Stimulated activated naive CD4-positive, alpha-beta T cell treated with Interleukin-2 at 50 U/mL for 16 hours (primary cell): ENCODE results near the gene NHLH1.

Source experiments
- DNase-seq: peaks from one replicate; lab custom pipeline; 2025; lab: John Stamatoyannopoulos, UW

The NHLH1 gene

DNA sequence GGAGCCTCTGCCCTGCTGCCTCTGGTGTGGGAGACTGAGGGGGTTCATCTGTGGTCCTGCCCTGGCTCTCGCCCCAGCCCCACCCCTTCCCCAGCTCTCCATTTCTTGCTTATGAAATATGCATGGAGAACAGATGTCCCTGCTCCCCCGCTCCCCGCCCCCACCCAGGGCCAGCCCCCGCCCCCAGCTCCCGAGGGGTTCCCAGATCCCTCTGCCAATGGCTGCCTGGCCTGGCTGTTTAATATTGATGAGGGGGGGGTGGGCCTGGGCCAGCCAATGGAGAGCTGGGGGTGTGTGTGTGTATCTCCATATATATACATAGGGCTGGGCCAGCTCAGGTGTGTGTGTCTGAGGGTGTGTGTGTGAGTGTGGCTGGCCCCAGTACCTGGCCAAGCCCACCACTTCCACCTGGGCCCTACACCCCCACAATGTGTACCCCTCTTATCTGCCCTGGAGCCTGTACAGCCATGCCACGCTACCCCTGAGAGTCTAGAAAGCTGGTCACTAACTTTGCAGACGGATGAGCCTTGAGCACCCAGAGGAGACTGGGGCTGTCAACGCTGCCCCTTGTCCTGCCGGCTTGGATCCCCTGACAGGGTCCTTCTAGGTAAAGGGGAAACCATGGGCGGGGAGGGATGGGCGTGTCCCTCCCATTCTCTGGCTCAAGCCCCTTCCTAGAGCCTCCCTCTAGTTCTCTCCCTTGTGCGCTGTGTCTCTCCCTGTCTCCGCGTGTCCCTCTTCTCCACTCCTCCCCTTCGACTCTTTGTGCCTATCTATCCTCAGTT is at the start of gene NHLH1:
Gene NHLH1 (plus strand): TSS at position 341 of the 785 bp plus-strand sequence. CDS start 3,661 bp downstream, outside the sequence.
- DNase-seq, result no peak

DNA sequence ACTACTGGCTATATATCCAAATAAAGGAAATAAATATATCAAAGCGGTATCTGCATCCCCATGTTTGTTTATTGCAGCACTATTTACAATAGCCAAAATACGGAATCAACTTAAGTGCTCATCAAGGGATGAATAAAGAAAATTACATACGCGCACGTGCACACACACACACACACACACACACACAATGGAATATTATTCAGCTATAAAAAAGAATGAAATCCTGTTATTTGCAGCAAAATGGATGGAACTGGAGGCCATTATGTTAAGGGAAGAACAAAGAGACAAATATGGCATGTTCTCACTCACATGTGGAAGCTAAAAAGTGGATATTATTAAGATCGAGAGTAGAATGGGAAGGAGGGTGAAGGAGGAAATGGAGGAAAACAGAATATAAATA is 44.0 kb upstream of the NHLH1 start:
- no peak for DNase-seq

DNA sequence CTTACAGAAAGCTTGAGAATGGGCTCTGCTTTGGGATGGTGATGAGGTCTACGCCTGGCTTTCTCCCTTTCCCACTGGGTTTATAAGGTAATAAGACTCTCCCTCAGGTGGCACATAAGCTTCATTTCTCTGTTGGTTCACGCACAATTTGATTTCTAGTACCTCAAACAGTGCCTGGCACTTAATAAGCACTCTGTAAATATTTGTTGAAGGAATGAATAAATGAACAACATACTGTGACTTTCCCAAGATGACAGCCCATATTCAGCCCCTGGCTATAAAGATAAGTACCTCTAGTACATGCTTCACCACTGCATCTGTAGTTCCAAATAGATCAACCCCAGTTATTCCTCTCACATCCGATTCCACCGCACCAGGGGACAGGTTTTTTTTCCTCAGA is 41.6 kb upstream of the NHLH1 start:
- no peak for DNase-seq

DNA sequence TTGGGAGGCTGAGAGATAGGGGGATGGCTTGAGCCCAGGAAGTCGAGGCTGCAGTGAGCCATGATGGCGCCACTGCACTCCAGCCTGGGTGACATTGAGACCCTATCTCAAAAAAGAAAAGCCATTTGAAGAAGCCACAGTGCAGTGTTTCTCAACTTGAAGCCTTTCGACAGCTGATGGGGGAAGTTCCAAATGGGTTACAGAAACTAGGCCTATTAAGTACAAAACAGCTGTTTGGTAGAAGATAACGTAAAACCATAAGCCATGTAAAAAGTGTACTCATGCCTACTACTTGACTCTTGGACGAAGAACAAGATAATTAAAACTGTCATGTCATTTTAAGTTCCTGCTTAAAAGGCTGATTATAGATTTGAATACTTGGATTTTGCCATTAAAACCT is 40.5 kb upstream of the NHLH1 start:
- DNase-seq, result no peak

DNA sequence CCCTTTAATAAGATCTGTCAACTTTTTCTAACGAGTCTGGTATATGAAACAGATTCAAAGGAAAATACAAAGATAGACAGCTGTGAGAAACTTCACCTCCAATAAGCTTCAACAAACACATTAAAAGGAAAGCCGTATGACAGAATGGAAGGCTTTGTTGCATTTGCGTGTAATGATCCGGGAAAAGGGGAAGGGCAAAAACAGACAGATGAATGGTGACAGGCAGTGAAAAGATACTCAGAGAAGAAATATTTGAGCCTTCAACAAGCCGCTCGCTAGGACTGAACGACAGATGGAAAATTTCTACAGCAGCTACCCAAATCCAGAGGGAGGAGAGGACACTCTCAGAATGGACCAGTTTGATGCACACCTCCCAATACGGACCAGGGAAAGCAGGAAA is 38.7 kb upstream of the NHLH1 start:
- no peak for DNase-seq

DNA sequence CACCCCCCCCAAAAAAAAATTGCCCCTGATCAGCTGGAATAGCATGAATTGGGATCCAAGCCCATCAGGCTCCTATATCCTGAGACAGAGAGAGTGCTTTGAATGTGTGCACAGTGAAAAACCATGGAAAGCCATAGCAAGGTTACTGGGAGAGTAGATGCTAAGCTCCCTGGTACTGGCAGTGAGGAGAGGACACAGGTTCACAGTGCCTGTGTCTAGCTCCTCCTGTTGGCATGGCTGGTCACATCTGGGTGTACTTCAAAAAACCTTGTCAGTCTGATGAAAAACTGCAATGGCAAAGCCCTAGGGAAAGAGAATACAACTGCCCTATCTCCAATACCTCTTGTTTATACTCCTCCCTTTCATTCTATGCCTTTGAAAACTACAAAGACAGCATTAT is 36.8 kb upstream of the NHLH1 start:
- no peak for DNase-seq

DNA sequence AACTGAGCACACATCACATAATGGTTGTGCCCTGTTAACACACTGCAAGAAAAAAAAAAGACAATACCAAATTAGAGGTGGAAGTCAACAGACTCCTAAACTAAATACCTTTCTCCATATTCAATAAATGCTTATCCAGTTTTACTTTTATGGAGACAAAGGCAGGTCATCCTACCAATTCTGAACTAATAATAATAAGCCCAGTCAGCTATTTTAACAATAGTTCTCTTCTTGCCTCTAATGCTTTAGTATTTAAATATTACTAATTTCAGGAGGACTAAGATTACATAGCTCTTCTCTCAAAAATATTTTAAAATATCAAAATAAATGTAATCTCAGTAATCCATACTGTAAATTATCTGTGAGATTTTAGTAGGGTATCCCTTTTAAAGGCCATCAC is 34.4 kb upstream of the NHLH1 start:
- DNase-seq, result no peak

DNA sequence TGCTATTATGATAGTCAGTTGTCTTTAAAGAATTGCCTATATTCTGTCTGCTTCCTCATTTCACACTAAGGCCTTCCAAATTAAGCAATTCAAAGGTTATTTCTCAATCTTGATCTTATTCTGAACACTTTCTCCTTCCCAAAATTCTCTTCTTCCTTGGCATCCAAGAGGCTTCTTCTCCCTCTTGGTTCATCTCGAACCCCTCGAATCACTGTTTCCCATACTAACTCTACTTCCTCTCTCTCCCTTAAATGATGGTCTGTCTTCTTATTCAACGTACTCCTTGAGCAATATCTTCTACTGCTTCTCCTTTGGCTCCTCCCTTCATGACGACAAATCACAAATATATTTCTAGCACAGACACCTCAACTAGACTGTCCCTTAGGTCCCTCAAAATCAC is 28.3 kb upstream of the NHLH1 start:
- DNase-seq, result no peak

DNA sequence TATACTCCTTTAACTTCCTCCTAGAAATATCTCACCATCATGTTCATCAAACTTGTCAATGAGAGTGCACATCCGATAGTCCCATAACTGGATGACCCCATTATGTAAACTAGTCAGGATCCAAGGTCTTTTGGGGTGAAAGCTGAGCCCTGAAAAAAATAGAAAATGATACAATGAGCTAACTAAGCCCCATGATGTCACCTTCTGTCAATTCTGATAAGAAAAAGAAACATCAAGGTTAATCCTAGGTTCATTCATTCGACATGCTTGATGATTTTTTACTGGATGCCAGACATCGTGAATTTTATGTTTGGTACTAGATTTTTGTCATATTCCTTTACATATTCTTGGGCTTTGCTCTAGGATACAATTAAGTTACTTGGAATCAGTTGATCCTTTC is 26.7 kb upstream of the NHLH1 start:
- DNase-seq, result no peak

DNA sequence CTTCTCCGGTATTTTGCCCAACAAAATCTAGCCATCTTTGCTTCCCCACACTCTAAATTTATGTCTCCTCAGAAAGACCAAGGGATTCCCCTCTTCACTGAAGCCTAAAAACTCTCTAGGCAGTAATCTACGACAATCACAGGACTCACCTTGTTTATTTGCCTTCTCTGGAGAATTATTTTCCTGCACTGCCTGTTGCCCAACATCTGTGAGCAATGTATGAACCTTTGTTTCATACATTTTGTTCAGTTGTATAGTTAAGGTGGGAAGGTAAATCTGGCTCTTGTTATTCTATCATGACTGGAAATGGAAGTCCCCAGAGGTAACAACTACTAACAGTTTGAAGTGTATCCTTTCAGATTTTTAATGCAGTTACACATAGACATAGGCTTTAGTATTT is 26.0 kb upstream of the NHLH1 start:
- DNase-seq, result no peak

DNA sequence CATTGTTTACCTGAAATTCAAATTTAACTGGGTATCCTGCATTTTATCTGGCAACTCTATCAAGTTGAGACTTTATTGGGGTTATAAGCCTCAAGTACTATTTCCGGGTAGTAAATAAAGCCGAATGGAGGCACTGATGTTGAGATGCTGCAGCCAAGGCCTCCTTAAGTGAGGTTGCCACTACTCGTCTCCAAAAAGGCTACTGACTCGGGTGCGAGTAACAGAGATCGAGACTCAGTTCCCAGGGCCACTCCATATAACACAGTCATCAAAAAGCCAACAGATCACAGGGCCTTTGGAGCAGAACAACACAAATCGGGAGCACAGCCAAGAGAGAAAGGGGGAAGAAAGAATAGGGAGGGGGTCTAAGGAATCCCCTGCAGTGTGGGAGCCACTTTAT is 24.3 kb upstream of the NHLH1 start:
- no peak for DNase-seq

DNA sequence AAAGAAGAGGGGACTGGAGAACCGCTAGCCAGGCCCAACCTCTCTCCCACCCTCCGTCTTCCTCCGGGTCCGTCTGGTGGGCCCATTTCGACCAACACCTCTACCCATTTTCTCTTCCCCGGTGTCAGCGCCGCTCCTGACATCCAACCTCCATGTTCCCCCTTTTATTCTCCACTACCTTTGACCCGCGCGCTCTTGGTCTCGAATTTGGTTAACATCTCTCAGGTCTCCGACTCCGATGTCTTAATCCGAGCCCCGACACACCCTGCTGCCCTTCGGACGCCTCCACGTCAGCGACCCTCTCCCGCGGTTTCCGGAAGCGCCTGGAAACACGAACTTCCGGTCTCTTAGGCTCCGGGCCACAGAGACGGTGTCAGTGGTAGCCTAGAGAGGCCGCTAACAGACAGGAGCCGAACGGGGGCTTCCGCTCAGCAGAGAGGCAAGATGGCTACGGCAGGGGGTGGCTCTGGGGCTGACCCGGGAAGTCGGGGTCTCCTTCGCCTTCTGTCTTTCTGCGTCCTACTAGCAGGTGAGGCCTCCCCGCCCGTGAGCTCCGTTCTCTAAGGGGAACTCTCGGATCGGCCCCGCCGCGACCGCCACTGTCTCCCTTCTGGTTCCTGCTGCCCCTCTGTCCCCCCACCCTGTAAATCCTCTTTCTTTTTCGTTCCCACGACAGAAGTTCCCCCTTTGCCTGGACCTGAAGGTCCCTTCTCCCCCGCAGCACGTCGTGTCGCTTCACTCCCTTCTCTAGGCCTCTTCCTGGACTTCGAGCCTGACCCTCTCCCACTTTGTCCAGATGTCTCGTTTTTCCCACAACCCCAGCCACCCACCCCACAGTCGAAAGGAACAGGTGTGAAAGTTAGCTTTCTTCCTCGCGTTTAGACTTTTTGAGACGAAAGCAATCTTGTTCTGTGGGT is 23.7 kb upstream of the NHLH1 start, which contains the start of the genes COPA and NCSTN:
Gene COPA (minus strand): TSS at position 298 of the 917 bp plus-strand sequence. CDS start 80 bp downstream, at position 218.
Gene NCSTN (plus strand): TSS at position 431 of the 917 bp plus-strand sequence. CDS start 14 bp downstream, at position 445.
- DNase-seq, result peak; percentile 89

DNA sequence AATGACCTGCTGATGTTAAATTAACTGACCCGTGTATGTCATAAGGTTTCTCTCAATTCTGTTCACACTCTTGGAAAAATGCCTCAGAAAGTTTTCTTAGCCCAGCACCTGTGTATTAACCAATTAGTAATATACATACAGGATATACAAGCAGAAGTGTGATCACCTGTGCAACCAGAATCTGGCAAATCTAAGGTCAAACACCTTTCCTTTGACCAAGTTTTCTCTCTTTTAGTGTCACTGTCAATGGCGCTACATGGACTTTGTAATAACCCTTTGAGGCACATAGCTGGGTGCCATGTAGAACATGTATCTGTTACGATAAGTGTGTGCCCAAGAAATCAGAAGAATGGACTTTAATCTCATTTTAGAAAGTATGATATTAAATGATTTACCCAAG is 22.6 kb upstream of the NHLH1 start:
- DNase-seq, result no peak

DNA sequence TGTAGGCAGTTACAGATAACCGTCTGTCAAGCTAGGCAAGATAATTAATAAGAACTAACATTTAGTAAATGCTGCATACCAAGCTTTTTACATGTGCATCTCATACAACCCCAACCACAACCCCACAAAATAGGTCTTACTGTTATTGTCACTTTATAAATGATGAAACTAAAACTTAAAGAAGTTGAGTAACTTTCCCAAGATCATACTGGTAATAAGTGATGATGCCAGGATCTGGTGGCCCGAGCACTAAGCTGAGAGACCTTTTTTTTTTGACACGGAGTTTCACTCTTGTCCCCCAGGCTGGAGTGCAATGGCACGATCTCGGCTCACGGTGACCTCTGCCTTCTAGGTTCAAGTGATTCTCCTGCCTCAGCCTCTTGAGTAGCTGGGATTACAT is 21.9 kb upstream of the NHLH1 start:
- no peak for DNase-seq

DNA sequence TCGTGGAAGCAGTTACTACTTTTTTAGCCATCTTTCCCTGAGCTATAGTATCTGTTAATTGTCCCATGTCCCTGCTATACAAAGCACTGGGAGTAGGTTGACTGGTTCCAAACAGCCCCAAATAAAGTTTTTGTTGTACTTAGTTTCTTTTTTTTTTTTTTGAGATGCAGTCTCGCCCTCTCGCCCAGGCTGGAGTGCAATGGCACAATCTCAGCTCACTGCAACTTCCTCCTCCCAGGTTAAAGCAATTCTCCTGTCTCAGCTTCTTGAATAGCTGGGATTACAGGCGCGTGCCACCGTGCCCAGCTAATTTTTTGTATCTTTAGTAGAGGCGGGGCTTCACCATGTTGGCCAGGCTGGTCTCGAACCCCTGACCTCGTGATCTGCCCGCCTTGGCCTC is 20.4 kb upstream of the NHLH1 start:
- no peak for DNase-seq

DNA sequence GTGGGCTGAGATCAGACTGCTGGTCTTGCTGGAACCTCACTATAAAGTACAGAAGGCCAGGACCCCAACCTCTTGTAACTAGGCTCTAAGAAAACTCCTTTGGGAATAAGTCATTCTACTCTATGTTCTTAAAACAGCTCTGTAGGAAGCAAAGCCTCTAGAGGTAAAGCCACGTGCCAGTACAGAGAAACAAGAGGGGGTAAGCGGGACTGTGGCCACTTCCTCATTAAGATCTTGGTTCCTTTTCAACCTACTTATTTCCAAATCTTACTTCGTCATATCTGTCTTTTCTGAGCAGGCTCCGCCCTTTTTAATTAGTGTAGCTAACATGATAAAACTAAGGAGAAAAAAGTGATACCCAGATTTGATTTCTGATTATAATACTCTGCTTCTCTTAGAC is 19.9 kb upstream of the NHLH1 start:
- DNase-seq, result no peak

DNA sequence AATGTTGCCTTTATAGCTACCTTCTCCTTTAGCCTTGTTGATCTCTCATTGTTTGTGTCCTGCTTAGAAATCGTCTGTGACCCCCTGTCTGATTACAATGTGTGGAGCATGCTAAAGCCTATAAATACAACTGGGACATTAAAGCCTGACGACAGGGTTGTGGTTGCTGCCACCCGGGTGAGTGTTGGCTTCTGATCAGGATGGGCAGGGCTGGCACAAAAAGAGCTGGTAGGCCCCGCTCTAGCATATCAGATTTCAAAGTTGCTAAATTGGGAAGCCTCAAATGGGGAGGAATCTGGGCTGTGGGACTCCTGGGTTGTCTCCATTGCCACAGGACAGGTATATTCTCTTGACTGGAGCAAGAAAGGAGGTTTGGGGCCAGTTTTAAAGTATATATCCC is 15.2 kb upstream of the NHLH1 start:
- no peak for DNase-seq

DNA sequence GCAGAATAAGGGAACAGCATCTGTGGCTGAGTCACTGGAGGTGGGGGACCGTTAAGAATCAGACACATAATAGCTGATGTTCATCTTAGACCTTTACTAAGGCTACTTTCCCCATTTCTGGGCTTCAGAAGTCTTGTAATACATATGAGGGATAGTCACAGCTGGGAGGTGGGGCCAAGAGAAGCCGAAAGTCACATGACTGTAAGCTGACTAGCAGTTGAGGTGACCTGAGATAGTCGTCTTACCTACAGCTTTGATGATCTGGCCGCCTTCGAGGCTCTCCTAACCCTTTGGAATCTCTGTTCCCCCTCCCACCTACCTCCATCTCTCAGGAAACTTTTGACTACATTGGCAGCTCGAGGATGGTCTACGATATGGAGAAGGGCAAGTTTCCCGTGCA is 14.3 kb upstream of the NHLH1 start:
- DNase-seq, result no peak

DNA sequence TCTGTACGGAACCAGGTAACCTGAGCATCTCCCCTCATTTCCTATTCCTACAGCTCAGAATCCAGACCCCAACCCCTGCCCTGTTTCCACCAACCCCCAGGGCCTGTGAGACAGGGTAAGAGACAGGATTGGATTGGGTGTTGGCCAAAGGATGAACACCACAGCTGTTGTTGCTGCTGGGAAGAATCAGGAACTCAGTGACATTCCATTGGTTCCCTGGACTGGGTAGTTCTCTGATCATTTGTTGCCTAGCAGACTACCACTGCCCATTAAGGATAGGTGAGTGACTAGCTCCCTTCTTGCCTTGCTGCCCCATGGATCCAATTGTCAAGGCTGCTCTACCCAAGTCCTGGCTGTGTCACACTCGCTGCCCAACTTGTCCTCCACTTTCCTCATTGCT is 13.6 kb upstream of the NHLH1 start:
- no peak for DNase-seq

DNA sequence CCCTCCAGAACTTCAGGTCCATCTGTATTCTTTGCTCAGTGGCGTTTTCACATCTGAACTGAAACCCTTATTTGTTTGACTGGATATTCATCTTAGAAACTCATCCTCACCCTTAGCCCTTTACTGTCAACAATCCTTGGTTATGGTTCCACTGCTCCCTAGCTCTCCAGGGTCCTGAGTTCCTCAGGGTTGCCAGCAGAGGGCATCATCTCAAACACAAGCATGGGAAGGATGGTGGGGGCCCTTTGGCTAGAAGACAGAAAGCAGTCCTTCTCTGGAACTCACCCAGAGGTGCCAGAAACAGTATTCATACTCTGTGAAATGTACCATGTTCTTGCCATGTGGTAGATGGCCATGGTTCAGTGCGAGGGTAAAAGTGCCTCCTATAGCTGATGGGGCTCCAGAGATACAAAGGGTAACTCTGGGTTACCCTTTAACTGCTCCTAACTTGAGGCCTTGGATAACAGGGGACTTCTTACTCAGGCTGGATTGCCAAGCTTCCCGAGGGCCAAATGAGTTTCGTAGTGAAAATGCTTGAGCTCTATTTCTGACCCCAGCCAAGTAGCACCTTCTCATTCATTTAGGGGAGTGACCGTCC is 12.4 kb upstream of the NHLH1 start:
- no peak for DNase-seq

DNA sequence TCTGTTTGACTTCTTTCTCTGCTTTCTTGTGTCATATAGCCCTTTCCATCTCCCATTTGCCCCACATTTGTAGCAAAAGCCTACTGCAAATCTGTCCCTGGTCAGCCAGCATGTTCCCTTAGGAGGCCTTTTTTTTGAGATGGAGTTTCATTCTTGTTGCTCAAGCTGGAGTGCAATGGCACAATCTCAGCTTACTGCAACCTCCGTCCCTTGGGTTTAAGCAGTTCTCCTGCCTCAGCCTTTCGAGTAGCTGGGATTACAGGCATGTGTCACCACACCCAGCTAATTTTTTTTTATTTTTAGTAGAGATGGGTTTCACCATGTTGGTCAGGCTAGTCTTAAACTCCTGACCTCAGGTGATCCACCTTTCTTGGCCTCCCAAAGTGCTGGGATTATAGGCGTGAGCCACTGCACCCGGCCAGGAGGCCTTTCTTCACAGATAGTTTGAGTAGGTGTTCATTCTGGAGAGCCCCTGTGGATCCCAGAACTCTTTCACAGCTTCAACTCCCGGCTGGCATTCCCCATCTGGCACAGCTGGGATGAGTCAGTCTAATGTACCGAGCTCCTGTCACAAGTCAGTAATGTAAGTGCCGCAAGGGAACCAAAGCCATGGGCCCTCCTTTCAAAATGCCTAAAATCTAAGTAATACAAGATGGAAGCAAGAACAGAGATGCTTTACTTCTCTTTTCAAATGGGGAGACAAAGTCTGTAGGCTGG is 9.4 kb upstream of the NHLH1 start:
- no peak for DNase-seq

DNA sequence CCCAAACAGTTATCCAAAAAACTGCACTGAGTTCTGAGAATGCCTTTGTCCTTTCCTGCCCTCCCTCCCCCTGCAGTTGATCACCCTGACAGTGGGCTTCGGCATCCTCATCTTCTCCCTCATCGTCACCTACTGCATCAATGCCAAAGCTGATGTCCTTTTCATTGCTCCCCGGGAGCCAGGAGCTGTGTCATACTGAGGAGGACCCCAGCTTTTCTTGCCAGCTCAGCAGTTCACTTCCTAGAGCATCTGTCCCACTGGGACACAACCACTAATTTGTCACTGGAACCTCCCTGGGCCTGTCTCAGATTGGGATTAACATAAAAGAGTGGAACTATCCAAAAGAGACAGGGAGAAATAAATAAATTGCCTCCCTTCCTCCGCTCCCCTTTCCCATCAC is 8.8 kb upstream of the NHLH1 start:
- DNase-seq, result no peak
